Measurements from ENCODE around the gene RNF224.

- TF ChIP-seq, protein P1, sequence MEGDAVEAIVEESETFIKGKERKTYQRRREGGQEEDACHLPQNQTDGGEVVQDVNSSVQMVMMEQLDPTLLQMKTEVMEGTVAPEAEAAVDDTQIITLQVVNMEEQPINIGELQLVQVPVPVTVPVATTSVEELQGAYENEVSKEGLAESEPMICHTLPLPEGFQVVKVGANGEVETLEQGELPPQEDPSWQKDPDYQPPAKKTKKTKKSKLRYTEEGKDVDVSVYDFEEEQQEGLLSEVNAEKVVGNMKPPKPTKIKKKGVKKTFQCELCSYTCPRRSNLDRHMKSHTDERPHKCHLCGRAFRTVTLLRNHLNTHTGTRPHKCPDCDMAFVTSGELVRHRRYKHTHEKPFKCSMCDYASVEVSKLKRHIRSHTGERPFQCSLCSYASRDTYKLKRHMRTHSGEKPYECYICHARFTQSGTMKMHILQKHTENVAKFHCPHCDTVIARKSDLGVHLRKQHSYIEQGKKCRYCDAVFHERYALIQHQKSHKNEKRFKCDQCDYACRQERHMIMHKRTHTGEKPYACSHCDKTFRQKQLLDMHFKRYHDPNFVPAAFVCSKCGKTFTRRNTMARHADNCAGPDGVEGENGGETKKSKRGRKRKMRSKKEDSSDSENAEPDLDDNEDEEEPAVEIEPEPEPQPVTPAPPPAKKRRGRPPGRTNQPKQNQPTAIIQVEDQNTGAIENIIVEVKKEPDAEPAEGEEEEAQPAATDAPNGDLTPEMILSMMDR (IDR thresholded peaks at IDR 0.05), result no peak
- no peak for TF ChIP-seq POLR2A (IDR thresholded peaks at IDR 0.05)
Observed at GRCh38 chr9:137250329-137251193, 23.3 kb downstream of the RNF224 start.
